ENCODE measurements around the gene NHLH2. TPM values are rescaled to one million over a fixed set of nuclear protein-coding genes. Genes with fewer than 3 reads are reported as not detected.

The NHLH2 gene
- polyA plus RNA-seq, 2 of the 4 experiments (the other 2 are of a cell fraction), result not detected

DNA sequence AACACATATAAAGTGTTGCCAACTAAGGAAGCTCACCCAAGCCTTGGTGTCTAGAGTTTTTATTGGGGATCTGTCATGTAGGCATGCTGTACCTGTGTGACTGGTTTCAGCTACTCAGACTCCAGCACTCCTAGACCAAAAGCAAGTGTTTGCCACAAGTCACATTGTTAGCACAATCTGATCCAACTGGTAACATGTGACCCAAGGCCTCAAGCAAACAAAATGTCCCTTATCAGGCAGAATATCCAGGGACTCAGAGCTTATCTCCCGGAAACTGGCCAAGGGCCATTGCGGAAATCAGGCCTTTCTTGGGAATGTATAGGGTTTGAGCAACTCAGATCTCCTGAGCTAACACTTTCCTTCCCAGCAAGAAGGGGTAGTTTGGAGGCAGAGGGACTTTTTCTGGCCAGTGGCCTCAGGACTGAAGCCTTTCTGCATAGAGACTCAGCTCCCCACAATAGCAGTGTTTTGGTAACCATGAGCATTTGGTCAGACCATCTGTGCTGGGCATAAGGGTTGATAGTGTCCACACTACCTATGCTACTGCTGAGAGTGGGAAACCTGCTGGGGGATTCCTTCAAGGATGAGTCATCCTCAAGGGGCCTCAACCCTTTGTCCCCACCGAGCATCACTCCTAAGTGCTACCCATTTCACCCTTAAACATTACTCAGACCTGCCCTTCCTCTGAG is 29.6 kb downstream of the NHLH2 start:
- Histone ChIP-seq H3K4me2 (no peak overlapping the region), H3K4me3 (no peak overlapping the region), H3K27ac (no peak overlapping the region), H3K9me3 (no peaks in the 10 kb centered on the region), H3K4me1 (no peaks in the 10 kb centered on the region)
- ChIA-PET CTCF (interaction anchor here (1.0 to 1.6 kb wide), 3 partner anchors 170 to 674 kb away, joined by 3 to 6 read pairs (median 4); no protein-coding TSS in a partner anchor), POLR2A (no interaction called here)
- TF ChIP-seq CEBPB (IDR thresholded peaks at IDR 0.05), result no peak
- TF ChIP-seq, protein P1, sequence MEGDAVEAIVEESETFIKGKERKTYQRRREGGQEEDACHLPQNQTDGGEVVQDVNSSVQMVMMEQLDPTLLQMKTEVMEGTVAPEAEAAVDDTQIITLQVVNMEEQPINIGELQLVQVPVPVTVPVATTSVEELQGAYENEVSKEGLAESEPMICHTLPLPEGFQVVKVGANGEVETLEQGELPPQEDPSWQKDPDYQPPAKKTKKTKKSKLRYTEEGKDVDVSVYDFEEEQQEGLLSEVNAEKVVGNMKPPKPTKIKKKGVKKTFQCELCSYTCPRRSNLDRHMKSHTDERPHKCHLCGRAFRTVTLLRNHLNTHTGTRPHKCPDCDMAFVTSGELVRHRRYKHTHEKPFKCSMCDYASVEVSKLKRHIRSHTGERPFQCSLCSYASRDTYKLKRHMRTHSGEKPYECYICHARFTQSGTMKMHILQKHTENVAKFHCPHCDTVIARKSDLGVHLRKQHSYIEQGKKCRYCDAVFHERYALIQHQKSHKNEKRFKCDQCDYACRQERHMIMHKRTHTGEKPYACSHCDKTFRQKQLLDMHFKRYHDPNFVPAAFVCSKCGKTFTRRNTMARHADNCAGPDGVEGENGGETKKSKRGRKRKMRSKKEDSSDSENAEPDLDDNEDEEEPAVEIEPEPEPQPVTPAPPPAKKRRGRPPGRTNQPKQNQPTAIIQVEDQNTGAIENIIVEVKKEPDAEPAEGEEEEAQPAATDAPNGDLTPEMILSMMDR (IDR thresholded peaks at IDR 0.05), result no peak
- no peak for TF ChIP-seq HMGXB4 (CRISPR knock-in tag; IDR thresholded peaks at IDR 0.05; ENCODE audit: borderline replicate concordance)
- no peak for TF ChIP-seq RAD21 (conservative IDR thresholded peaks at IDR 0.05 in 1 of 2, IDR thresholded peaks at IDR 0.05 in 1 of 2)
- no peak for TF ChIP-seq POLR2AphosphoS2 (conservative IDR thresholded peaks at IDR 0.05; ENCODE audit: low read length)
- TF ChIP-seq MYC (IDR thresholded peaks at IDR 0.05; ENCODE audit: borderline replicate concordance, low read length), result no peak
- no peak for TF ChIP-seq GATA3 (IDR thresholded peaks at IDR 0.05; ENCODE audit: borderline replicate concordance)
- no peak for TF ChIP-seq HOXA7 (CRISPR knock-in tag; IDR thresholded peaks at IDR 0.05)
- TF ChIP-seq CHD2 (IDR thresholded peaks at IDR 0.05; ENCODE audit: low read length, partially characterized antibody), result no peak
- no peak for TF ChIP-seq FOXS1 (CRISPR knock-in tag; IDR thresholded peaks at IDR 0.05)
- FAIRE-seq (no peak), DNase-seq (ENCODE audit: low read depth in 1 of 2, low spot score in 1 of 2) (no peak), ATAC-seq (no peak)
- 54% methylated on average over 3 of the region's 3 CpGs for WGBS (ENCODE audit: missing lambda C conversion rate)

GRCh38 chr1:115810609-115811008 is 30.3 kb downstream of the NHLH2 start:
- no peaks in the 10 kb centered on the region for H3K9me3 ChIP-seq
- DNase-seq (ENCODE audit: low read depth in 1 of 2, low spot score in 1 of 2) (no peak), ATAC-seq (no peak), FAIRE-seq (no peak)
- ChIA-PET CTCF (interaction anchor here (0.6 to 1.8 kb wide), 3 partner anchors 126 to 202 kb away, joined by 3 to 9 read pairs (median 4); no protein-coding TSS in a partner anchor), POLR2A (no interaction called here)
- no peak overlapping the region for H3K27ac ChIP-seq
- no peak overlapping the region for H3K4me3 ChIP-seq
- TF ChIP-seq HMGXB4 (CRISPR knock-in tag; IDR thresholded peaks at IDR 0.05; ENCODE audit: borderline replicate concordance), result no peak
- TF ChIP-seq, protein P2, sequence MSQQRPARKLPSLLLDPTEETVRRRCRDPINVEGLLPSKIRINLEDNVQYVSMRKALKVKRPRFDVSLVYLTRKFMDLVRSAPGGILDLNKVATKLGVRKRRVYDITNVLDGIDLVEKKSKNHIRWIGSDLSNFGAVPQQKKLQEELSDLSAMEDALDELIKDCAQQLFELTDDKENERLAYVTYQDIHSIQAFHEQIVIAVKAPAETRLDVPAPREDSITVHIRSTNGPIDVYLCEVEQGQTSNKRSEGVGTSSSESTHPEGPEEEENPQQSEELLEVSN (IDR thresholded peaks at IDR 0.05; ENCODE audit: borderline replicate concordance, low read depth), result no peak
- TF ChIP-seq, protein P1 (IDR thresholded peaks at IDR 0.05), result no peak
- TF ChIP-seq MYC (IDR thresholded peaks at IDR 0.05; ENCODE audit: borderline replicate concordance, low read length), result no peak
- TF ChIP-seq, protein P3, sequence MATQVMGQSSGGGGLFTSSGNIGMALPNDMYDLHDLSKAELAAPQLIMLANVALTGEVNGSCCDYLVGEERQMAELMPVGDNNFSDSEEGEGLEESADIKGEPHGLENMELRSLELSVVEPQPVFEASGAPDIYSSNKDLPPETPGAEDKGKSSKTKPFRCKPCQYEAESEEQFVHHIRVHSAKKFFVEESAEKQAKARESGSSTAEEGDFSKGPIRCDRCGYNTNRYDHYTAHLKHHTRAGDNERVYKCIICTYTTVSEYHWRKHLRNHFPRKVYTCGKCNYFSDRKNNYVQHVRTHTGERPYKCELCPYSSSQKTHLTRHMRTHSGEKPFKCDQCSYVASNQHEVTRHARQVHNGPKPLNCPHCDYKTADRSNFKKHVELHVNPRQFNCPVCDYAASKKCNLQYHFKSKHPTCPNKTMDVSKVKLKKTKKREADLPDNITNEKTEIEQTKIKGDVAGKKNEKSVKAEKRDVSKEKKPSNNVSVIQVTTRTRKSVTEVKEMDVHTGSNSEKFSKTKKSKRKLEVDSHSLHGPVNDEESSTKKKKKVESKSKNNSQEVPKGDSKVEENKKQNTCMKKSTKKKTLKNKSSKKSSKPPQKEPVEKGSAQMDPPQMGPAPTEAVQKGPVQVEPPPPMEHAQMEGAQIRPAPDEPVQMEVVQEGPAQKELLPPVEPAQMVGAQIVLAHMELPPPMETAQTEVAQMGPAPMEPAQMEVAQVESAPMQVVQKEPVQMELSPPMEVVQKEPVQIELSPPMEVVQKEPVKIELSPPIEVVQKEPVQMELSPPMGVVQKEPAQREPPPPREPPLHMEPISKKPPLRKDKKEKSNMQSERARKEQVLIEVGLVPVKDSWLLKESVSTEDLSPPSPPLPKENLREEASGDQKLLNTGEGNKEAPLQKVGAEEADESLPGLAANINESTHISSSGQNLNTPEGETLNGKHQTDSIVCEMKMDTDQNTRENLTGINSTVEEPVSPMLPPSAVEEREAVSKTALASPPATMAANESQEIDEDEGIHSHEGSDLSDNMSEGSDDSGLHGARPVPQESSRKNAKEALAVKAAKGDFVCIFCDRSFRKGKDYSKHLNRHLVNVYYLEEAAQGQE (IDR thresholded peaks at IDR 0.05), result no peak
- no peaks in the 10 kb centered on the region for H3K4me1 ChIP-seq
- 54% methylated on average over 2 of the region's 2 CpGs for WGBS (ENCODE audit: missing lambda C conversion rate)
- no peak overlapping the region for H3K4me2 ChIP-seq

Measured in A549 (cell line).